Natural killer cell (primary cell): ENCODE data around the gene PPFIA2. TPM values are rescaled to one million over a fixed set of nuclear protein-coding genes. Genes with fewer than 3 reads are reported as not detected.

Experiments used
- ATAC-seq, 3 donors: fragments of 150-1000 bp in 2 of 3; fragments of 200-7000 bp in 1 of 3; cut with Tn5 transposase; 1 replicate in 1 of 3; 2 replicates in 2 of 3; pipeline ENCODE4 v1.10.0; 2021; ENCODE audit warnings: mild to moderate bottlenecking in 2 of 3, moderate library complexity in 2 of 3
- DNase-seq, 2 donors: peaks; one replicate each; pipeline versions ENCODE4 v3.0.0 to v3.0.0-alpha.2; 2013 to 2021; ENCODE audit warnings: mixed read lengths in 1 of 2
- H3K27ac ChIP-seq: one replicate; pipeline ENCODE4 v1.5.1; 2013; ENCODE audit warnings: mild to moderate bottlenecking, low read length
- H3K27me3 ChIP-seq: one replicate; pipeline ENCODE4 v1.6.1; 2013; ENCODE audit warnings: low read length; ENCODE audit not compliant: control insufficient read depth, insufficient read depth
- H3K36me3 ChIP-seq: one replicate; pipeline ENCODE4 v1.6.1; 2013; ENCODE audit warnings: low read length; ENCODE audit not compliant: control insufficient read depth, insufficient read depth
- H3K4me1 ChIP-seq: one replicate; pipeline ENCODE4 v1.6.1; 2013; ENCODE audit warnings: low read length; ENCODE audit not compliant: control insufficient read depth, insufficient read depth
- H3K4me3 ChIP-seq: one replicate; pipeline ENCODE4 v1.5.1; 2013; ENCODE audit warnings: low read length
- H3K9me3 ChIP-seq: one replicate; pipeline ENCODE4 v1.6.1; 2013; ENCODE audit warnings: low read length; ENCODE audit not compliant: control insufficient read depth, insufficient read depth
- H3K27ac Mint-ChIP-seq, 2 donors: one replicate each; pipeline ENCODE4 v1.8.0; 2022; ENCODE audit warnings: mild to moderate bottlenecking in 2 of 2, mixed read lengths in 2 of 2, moderate library complexity in 1 of 2
- H3K27me3 Mint-ChIP-seq, 2 donors: one replicate each; pipeline ENCODE4 v1.8.0; 2022; ENCODE audit warnings: low read depth in 2 of 2, mixed read lengths in 2 of 2
- H3K36me3 Mint-ChIP-seq: one replicate; pipeline ENCODE4 v1.8.0; 2022; ENCODE audit warnings: mixed read lengths
- H3K4me1 Mint-ChIP-seq, 2 donors: one replicate each; pipeline ENCODE4 v1.8.0; 2022; ENCODE audit warnings: mixed read lengths in 2 of 2
- H3K4me3 Mint-ChIP-seq: one replicate; pipeline ENCODE4 v1.8.0; 2022; ENCODE audit warnings: mild to moderate bottlenecking, moderate library complexity, mixed read lengths
- H3K9me3 Mint-ChIP-seq, 2 donors: one replicate each; pipeline ENCODE4 v1.8.0; 2022; ENCODE audit warnings: mixed read lengths in 2 of 2
- WGBS: methylation state at CpG from one replicate; pipeline ENCODE4 v1.1.7; 2013; ENCODE audit warnings: missing lambda C conversion rate; ENCODE audit not compliant: insufficient coverage; 5-methylcytosine and 5-hydroxymethylcytosine counted together
- intact Hi-C: fragments of 100-400 bp; cut with micrococcal nuclease; formaldehyde crosslinking; loops from one replicate; pipeline ENCODE4 v1.14.2; 2022
- total RNA-seq, 4 donors: library from RNA; stranded (reverse); fragments of 120-200 nt in 1 of 4; gene quantifications; one replicate each; pipeline versions ENCODE4 v1.2.3 to v1.2.4, GENCODE V29; 2013 to 2022
- TF ChIP-seq, protein P1 (sequence below): fragments of 200-600 bp; IDR thresholded peaks from one replicate; pipeline ENCODE4 v1.8.0; 2022; ENCODE audit warnings: antibody characterized with exemption

Gene PPFIA2
- total RNA-seq, 3 donors from 2014 or later (not counting 1 experiment from before 2014, with no cell fraction given), result not detected

DNA sequence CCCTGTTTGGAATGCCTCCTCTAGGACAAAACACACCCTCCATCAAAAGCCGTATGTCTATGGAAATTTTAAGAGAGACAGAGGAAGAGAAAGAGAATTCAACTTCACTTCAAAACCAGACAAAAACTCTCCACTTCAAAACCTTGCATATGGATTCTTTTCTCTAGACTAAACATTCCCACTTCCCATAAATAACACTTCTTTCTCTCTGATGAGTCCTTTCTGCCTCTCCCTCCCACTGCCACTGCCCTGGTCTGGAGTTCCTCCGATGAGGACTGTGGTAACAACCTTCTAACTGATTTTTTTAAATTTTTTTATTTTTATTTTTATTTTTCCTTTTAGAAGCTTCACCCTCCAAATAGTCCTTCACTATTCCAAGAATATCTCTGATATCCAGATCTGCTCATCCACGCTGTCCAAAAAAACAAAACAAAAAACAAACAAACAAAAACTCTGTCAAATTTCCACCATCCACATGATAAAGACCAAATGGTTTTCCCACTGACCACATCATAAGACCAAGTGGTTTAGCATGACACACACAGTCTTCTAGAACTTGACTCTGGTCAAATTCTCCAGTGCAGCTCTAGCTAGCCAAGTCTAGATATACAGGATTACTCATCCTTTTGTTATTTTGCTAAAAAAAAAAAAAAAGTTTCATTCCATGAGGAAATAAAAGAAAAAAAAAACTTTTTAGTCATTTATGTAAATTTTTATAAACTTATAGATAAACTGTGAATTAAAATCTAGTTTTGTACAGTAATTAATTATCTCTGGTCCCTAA, 256.0 kb downstream of the PPFIA2 start:
- Mint-ChIP-seq H3K36me3 (no peaks in the 10 kb centered on the region), H3K27ac (no peak overlapping the region), H3K4me1 (no peaks in the 10 kb centered on the region), H3K9me3 (peaks cover 7 to 14% of the 10 kb centered on the region in 2 donors), H3K4me3 (no peak overlapping the region), H3K27me3 (no peaks in the 10 kb centered on the region)
- no peaks in the 10 kb centered on the region for H3K4me1 ChIP-seq
- intact Hi-C loops, result no loop called here
- TF ChIP-seq, protein P1, sequence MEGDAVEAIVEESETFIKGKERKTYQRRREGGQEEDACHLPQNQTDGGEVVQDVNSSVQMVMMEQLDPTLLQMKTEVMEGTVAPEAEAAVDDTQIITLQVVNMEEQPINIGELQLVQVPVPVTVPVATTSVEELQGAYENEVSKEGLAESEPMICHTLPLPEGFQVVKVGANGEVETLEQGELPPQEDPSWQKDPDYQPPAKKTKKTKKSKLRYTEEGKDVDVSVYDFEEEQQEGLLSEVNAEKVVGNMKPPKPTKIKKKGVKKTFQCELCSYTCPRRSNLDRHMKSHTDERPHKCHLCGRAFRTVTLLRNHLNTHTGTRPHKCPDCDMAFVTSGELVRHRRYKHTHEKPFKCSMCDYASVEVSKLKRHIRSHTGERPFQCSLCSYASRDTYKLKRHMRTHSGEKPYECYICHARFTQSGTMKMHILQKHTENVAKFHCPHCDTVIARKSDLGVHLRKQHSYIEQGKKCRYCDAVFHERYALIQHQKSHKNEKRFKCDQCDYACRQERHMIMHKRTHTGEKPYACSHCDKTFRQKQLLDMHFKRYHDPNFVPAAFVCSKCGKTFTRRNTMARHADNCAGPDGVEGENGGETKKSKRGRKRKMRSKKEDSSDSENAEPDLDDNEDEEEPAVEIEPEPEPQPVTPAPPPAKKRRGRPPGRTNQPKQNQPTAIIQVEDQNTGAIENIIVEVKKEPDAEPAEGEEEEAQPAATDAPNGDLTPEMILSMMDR, result no peak
- H3K36me3 ChIP-seq, result no peaks in the 10 kb centered on the region
- H3K9me3 ChIP-seq, result no peaks in the 10 kb centered on the region
- DNase-seq, result no peak
- WGBS, result 0% methylated on average over 1 of the region's 3 CpGs
- H3K4me3 ChIP-seq, result no peak overlapping the region
- ATAC-seq, result no peak
- no peak overlapping the region for H3K27ac ChIP-seq
- H3K27me3 ChIP-seq, result no peaks in the 10 kb centered on the region

DNA sequence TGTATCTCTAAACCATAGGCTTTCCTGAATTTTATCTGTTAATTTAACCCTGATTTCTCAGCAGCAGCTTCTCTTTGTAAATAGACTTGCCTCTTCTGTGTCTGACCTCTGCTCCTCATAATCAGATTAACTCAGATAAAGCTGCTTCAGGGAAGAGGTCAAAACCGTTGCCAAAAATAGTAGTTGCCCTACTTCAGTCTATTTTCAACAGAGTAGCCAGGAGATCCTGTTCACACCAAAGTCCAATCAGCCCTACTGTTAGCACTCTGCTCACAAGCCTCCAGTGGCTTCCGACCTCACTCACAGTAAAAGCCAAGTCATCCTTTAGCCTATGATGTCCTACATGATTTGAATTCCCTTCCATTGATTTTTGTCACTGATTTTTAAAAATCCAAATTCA, 258.4 kb downstream of the PPFIA2 start:
- Histone ChIP-seq H3K4me3 (no peak overlapping the region), H3K4me1 (no peaks in the 10 kb centered on the region), H3K9me3 (no peaks in the 10 kb centered on the region), H3K27ac (no peak overlapping the region), H3K27me3 (no peaks in the 10 kb centered on the region), H3K36me3 (no peaks in the 10 kb centered on the region)
- DNase-seq, result no peak
- Mint-ChIP-seq H3K27ac (no peak overlapping the region), H3K4me1 (no peaks in the 10 kb centered on the region), H3K36me3 (no peaks in the 10 kb centered on the region), H3K27me3 (no peaks in the 10 kb centered on the region), H3K9me3 (peaks cover 7 to 14% of the 10 kb centered on the region in 2 donors), H3K4me3 (no peak overlapping the region)
- TF ChIP-seq, protein P1, result no peak
- WGBS, result 65% methylated on average over 2 of the region's 2 CpGs
- no peak for ATAC-seq
- intact Hi-C loops, result no loop called here

DNA sequence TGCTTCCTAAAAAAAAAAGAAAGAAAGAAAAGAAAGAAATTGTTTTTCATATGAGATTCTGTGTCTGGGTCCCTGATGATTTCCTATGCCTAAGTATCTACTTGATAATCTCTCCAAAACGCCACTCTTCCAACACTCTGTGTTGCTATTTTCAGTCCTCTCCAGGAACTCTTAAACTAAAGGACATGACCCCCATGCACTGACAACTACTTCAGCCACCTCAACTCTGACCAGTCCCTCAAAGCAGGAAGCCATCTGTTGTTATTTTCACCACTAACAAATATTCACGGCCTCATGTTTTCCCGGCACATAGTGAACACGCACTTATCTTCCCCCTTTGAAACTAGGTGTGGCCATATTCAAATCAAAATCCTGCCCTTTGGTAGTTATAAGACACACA, 259.3 kb downstream of the PPFIA2 start:
- no peaks in the 10 kb centered on the region for H3K36me3 Mint-ChIP-seq
- TF ChIP-seq, protein P1, result no peak
- no peak overlapping the region for H3K27ac Mint-ChIP-seq
- no peak for ATAC-seq
- no peaks in the 10 kb centered on the region for H3K27me3 Mint-ChIP-seq
- no peak overlapping the region for H3K4me3 Mint-ChIP-seq
- intact Hi-C loops, result no loop called here
- H3K36me3 ChIP-seq, result no peaks in the 10 kb centered on the region
- no peak overlapping the region for H3K4me3 ChIP-seq
- peaks cover 7 to 14% of the 10 kb centered on the region in 2 donors for H3K9me3 Mint-ChIP-seq
- no peaks in the 10 kb centered on the region for H3K27me3 ChIP-seq
- no peaks in the 10 kb centered on the region for H3K4me1 Mint-ChIP-seq
- no peak for DNase-seq
- H3K4me1 ChIP-seq, result no peaks in the 10 kb centered on the region
- no peaks in the 10 kb centered on the region for H3K9me3 ChIP-seq
- WGBS, result 58% methylated on average over 4 of the region's 4 CpGs
- no peak overlapping the region for H3K27ac ChIP-seq
